ENCODE data around the gene B2M. TPM values are rescaled to one million over a fixed set of nuclear protein-coding genes. Genes with fewer than 3 reads are reported as not detected.

B2M gene
- total RNA-seq, 4 donors from 2014 or later: 2,056 to 2,934 (median 2,402) TPM

DNA sequence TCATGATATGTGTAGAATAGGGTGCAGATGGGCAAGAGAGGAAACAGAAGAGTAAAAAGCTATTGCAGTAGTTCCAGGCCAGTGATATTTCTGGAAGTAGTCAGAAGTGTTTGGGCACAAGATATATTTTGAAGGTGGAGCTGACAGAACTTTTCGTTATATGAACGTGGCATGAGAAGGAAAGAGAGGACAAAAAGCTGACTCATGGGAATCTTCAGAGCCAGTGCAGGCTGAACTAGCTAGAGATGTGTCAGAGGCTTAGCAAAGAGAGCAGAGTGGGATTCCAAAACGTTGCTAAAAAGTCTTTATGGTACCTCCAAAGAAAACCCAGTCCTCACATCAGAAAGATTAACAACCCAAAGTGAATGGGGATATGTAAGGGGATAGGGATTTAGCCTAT, 53.7 kb downstream of the B2M start:
- peaks cover 0 to 1% (median 0%) of the 10 kb centered on the region in 4 donors for H3K9me3 ChIP-seq
- no peak overlapping the region for H3K4me3 ChIP-seq
- H3K27me3 ChIP-seq: no peaks in the 10 kb centered on the region
- WGBS, 2 donors: 30 to 32% methylated on average over 3 of the region's 3 CpGs
- H3K36me3 ChIP-seq: no peaks in the 10 kb centered on the region
- no peak for DNase-seq (ENCODE audit: low spot score in 2 of 2)
- TF ChIP-seq CTCF (IDR thresholded peaks at IDR 0.05) (no peak), POLR2A (IDR thresholded peaks at IDR 0.05) (no peak), EP300 (IDR thresholded peaks at IDR 0.05) (no peak)
- no peaks in the 10 kb centered on the region for H3K4me1 ChIP-seq
- H3K27ac ChIP-seq: no peak overlapping the region

Small RNAs within 50 kb of the gene (small RNA-seq; reads per million reads assigned to genes)
- not detected for gene RF00019

Other genes starting within 250 kb of the B2M start
- 10 to 100 TPM; 53.6 to 93.6 (median 74.7) TPM for gene EIF3J, start 174.4 kb upstream of the B2M start, total RNA-seq
- 100 to 1,000 TPM in 2 of 4 donors, 10 to 100 TPM in 2; 65.5 to 157 (median 96.2) TPM for gene SPG11, start 47.9 kb upstream of the B2M start, total RNA-seq
- gene PATL2, start 194 bp upstream of the B2M start, total RNA-seq: under 1 TPM; 0.30 to 0.98 (median 0.86) TPM
- 10 to 100 TPM; 11.7 to 27.1 (median 19.3) TPM for gene TRIM69, start 25.0 kb downstream of the B2M start, total RNA-seq
- not detected for gene TERB2, start 245.2 kb downstream of the B2M start, total RNA-seq